Neural progenitor cell (in vitro differentiated cells): Measurements from ENCODE around the gene SMIM10L1. TPM values are rescaled to one million over a fixed set of nuclear protein-coding genes. Genes with fewer than 3 reads are reported as not detected.

Source experiments
- DNase-seq: peaks from one replicate; pipeline ENCODE4 v3.0.0-alpha.2; 2016; ENCODE audit warnings: low spot score
- H2AFZ ChIP-seq: fragments of 200-600 bp; sonication (generic); replicated peaks from 2 replicates; pipeline ENCODE4 v1.6.1; 2016; ENCODE audit warnings: antibody characterized with exemption
- H3F3A ChIP-seq: fragments of 200-600 bp; sonication (generic); 2 replicates; pipeline ENCODE4 v1.6.1; 2016; ENCODE audit warnings: antibody characterized with exemption, low read depth
- H3K27ac ChIP-seq: fragments of 200-600 bp; sonication (generic); 2 replicates; pipeline ENCODE4 v1.5.1; 2016; ENCODE audit warnings: mild to moderate bottlenecking
- H3K27me3 ChIP-seq: fragments of 200-600 bp; sonication (generic); 2 replicates; pipeline ENCODE4 v1.6.1; 2016; ENCODE audit warnings: mild to moderate bottlenecking, moderate library complexity
- H3K36me3 ChIP-seq: fragments of 200-600 bp; sonication (generic); 2 replicates; pipeline ENCODE4 v1.5.1; 2016
- H3K4me1 ChIP-seq: fragments of 200-600 bp; sonication (generic); 2 replicates; pipeline ENCODE4 v1.6.1; 2016; ENCODE audit warnings: mixed run types
- H3K4me2 ChIP-seq: fragments of 200-600 bp; sonication (generic); 2 replicates; pipeline ENCODE4 v1.6.1; 2016
- H3K4me3 ChIP-seq: fragments of 200-600 bp; sonication (generic); 2 replicates; pipeline ENCODE4 v1.5.1; 2016
- H3K79me2 ChIP-seq: fragments of 200-600 bp; sonication (generic); 2 replicates; pipeline ENCODE4 v1.6.1; 2016; ENCODE audit warnings: low read depth
- H3K9ac ChIP-seq: fragments of 200-600 bp; sonication (generic); 2 replicates; pipeline ENCODE4 v1.6.1; 2016
- H3K9me3 ChIP-seq: fragments of 200-600 bp; sonication (generic); 2 replicates; pipeline ENCODE4 v1.5.1; 2016; ENCODE audit warnings: low read depth
- H4K20me1 ChIP-seq: fragments of 200-600 bp; sonication (generic); 2 replicates; pipeline ENCODE4 v1.6.1; 2016; ENCODE audit warnings: low read depth
- H3K27ac Mint-ChIP-seq: 3 replicates; pipeline ENCODE4 v1.8.0; 2021; ENCODE audit warnings: mixed read lengths
- H3K27me3 Mint-ChIP-seq: 2 replicates; pipeline ENCODE4 v1.8.0; 2022; ENCODE audit warnings: low read depth, mild to moderate bottlenecking, inconsistent platforms, moderate library complexity, mixed read lengths; ENCODE audit not compliant: insufficient read depth
- H3K36me3 Mint-ChIP-seq: 3 replicates; pipeline ENCODE4 v1.8.0; 2021; ENCODE audit warnings: mixed read lengths
- H3K4me1 Mint-ChIP-seq: 3 replicates; pipeline ENCODE4 v1.8.0; 2021; ENCODE audit warnings: mixed read lengths
- H3K4me3 Mint-ChIP-seq: 3 replicates; pipeline ENCODE4 v1.8.0; 2021; ENCODE audit warnings: mild to moderate bottlenecking, moderate library complexity, mixed read lengths
- H3K9me3 Mint-ChIP-seq: 3 replicates; pipeline ENCODE4 v1.8.0; 2020; ENCODE audit warnings: mixed read lengths
- CTCF ChIP-seq: fragments of 200-600 bp; sonication (generic); IDR thresholded peaks from 2 replicates; pipeline ENCODE4 v1.5.1; 2017; ENCODE audit warnings: antibody characterized with exemption, mild to moderate bottlenecking
- EZH2 ChIP-seq: fragments of 200-600 bp; sonication (generic); IDR thresholded peaks from 2 replicates; pipeline ENCODE4 v1.6.1; 2017; ENCODE audit warnings: antibody characterized with exemption, mild to moderate bottlenecking, moderate library complexity
- EZH2phosphoT487 ChIP-seq: fragments of 200-600 bp; sonication (generic); IDR thresholded peaks from 2 replicates; pipeline ENCODE4 v1.6.1; 2017; ENCODE audit warnings: antibody characterized with exemption
- total RNA-seq: library from RNA; depleted of rRNA; stranded (reverse); fragments of >200 nt; gene quantifications from 2 replicates; pipeline ENCODE4 v1.2.3, GENCODE V29; 2015; ENCODE audit warnings: low replicate concordance

Gene SMIM10L1
- total RNA-seq, 1 donor from 2014 or later = 16.3 TPM

DNA sequence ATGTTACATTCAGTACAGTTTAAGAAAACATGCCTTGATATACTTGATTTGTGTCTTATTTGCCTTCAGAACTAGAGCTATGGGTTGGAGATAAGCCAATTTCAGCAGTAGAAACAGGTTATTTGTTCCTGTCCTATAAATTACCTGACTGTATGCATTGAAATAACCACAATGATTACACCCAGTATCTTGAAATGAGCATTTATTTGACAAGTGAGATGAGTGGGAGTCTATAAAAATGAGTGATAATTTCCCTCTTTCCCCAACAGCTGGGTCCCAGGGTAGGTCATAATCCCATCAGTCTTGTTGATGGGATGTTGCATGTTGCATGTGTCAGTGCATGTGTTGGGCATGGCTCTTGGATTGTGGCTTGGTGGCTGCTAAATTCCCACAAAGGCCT is 12.0 kb downstream of the SMIM10L1 start:
- no peak overlapping the region for H3K4me3 ChIP-seq
- no peak for DNase-seq
- no peaks in the 10 kb centered on the region for H4K20me1 ChIP-seq

DNA sequence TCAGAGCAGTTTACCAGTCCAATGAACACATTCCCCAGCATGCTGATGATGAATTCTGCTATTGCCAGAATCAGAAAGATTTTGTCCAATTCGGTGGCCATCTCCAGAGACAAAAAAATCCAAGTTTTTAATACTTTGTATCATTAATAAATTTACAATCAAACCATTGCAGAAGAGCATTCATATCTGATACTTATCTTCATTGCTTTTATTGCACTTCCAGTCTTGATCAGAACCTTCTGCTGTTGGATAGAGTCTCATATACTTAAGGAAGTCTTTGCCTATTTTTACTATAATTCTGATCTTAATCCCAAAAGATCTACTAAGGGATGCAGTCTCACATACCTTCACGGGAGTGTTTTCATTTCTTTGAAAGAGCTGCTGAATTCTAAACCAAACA is 15.8 kb downstream of the SMIM10L1 start, which contains the start of gene TAS2R42:
TSS of gene TAS2R42 (minus strand) at position 101 of the 400 bp plus-strand sequence. CDS start at position 101, 0 bp downstream.
- Mint-ChIP-seq H3K27me3 (no peaks in the 10 kb centered on the region), H3K4me1 (no peaks in the 10 kb centered on the region), H3K36me3 (no peaks in the 10 kb centered on the region), H3K4me3 (no peak within 1 kb of the TSS), H3K9me3 (no peaks in the 10 kb centered on the region), H3K27ac (no peak within 1 kb of the TSS)
- no peak within 1 kb of the TSS for H3K4me2 ChIP-seq
- no peaks in the 10 kb centered on the region for H3F3A ChIP-seq
- H3K9me3 ChIP-seq = no peaks in the 10 kb centered on the region
- TF ChIP-seq CTCF = no peak
- TF ChIP-seq EZH2 = no peak
- no peak for TF ChIP-seq EZH2phosphoT487
- no peaks in the 10 kb centered on the region for H3K27me3 ChIP-seq
- peaks cover under 1% of the 10 kb centered on the region for H3K4me1 ChIP-seq
- H3K36me3 ChIP-seq = no peaks in the 10 kb centered on the region
- no peaks in the 10 kb centered on the region for H4K20me1 ChIP-seq
- H3K79me2 ChIP-seq = no peaks in the 10 kb centered on the region
- no peak within 1 kb of the TSS for H3K4me3 ChIP-seq
- no peak within 1 kb of the TSS for H2AFZ ChIP-seq
- H3K9ac ChIP-seq = no peak within 1 kb of the TSS
- no peak within 1 kb of the TSS for H3K27ac ChIP-seq
- no peak for DNase-seq

More for the DNA sequence above, 12.0 kb downstream of the SMIM10L1 start:
- H3K9me3 ChIP-seq = no peaks in the 10 kb centered on the region
- no peaks in the 10 kb centered on the region for H3K27me3 ChIP-seq
- no peak overlapping the region for H3K4me2 ChIP-seq
- H2AFZ ChIP-seq = no peak overlapping the region
- H3K9ac ChIP-seq = no peak overlapping the region
- TF ChIP-seq EZH2 (no peak), CTCF (no peak), EZH2phosphoT487 (no peak)
- no peaks in the 10 kb centered on the region for H3K36me3 ChIP-seq
- no peaks in the 10 kb centered on the region for H3K79me2 ChIP-seq
- H3K27ac Mint-ChIP-seq = no peak overlapping the region
- no peaks in the 10 kb centered on the region for H3K4me1 Mint-ChIP-seq
- H3F3A ChIP-seq = no peaks in the 10 kb centered on the region
- no peak overlapping the region for H3K4me3 Mint-ChIP-seq
- H3K36me3 Mint-ChIP-seq = no peaks in the 10 kb centered on the region
- no peak overlapping the region for H3K27ac ChIP-seq
- H3K27me3 Mint-ChIP-seq = no peaks in the 10 kb centered on the region
- H3K4me1 ChIP-seq = peaks cover 6% of the 10 kb centered on the region
- no peaks in the 10 kb centered on the region for H3K9me3 Mint-ChIP-seq

- Histone ChIP-seq H3K9me3 (no peaks in the 10 kb centered on the region), H3K36me3 (no peaks in the 10 kb centered on the region), H3K27ac (no peak overlapping the region), H3K79me2 (no peaks in the 10 kb centered on the region), H3K9ac (no peak overlapping the region), H3F3A (no peaks in the 10 kb centered on the region), H3K27me3 (no peaks in the 10 kb centered on the region), H3K4me3 (no peak overlapping the region), H4K20me1 (no peaks in the 10 kb centered on the region), H2AFZ (no peak overlapping the region), H3K4me1 (no peaks in the 10 kb centered on the region), H3K4me2 (no peak overlapping the region)
- TF ChIP-seq EZH2 (no peak), EZH2phosphoT487 (no peak), CTCF (no peak)
- Mint-ChIP-seq H3K36me3 (no peaks in the 10 kb centered on the region), H3K27me3 (no peaks in the 10 kb centered on the region), H3K9me3 (peaks cover 6% of the 10 kb centered on the region), H3K4me1 (no peaks in the 10 kb centered on the region), H3K4me3 (no peak overlapping the region), H3K27ac (no peak overlapping the region)
- no peak for DNase-seq
Measured at GRCh38 chr12:11202811-11203210, 31.8 kb downstream of the SMIM10L1 start.
